ENCODE measurements around the gene SYNE2. TPM values are rescaled to one million over a fixed set of nuclear protein-coding genes. Genes with fewer than 3 reads are reported as not detected.
"Not testable (repeated sequence)": the region's sequence is repeated elsewhere in the genome, so short reads cannot be mapped to it uniquely, and the experiment has no call there.

Gene SYNE2
- polyA plus RNA-seq, 10 donors = 44.3 to 66.5 (median 52.4) TPM

DNA sequence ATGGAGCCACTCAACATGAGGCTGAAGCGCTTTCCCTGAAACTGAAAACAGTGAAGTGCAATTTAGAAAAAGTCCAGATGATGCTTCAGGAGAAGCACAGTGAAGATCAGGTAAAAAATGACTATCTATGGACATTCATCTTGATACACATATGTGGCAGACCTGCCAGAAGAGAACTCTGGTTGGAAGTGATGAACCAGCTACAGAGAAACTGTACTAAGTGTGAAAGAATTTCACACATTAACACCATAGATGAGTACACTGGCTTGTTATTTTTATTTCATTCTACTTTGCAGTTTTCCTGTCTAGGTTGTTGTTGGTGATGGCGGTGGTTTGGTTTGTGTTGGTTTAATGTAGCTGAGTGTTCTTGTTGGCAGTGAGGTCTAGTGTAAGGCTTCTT, 266.7 kb downstream of the SYNE2 start:
- DNase-seq = peak in 1 of 3 donors; percentile 22

DNA sequence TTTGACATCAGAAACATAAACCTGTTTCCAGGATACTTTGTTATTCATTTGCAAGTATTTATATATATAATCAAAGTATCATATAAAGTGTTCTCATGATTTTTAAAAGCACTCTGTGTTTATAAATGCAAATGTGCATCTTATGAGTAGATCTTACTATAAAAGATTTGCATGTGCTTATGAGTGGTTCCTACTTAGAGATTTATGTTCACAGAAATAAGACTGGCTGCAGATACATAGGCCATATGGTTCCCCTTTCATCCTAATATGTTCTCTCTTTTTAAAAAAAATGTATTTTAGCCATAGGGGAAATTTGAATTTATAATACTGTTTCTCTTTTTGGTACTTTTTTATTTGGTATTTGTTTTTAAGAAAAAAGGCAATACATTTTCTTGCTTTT, 267.2 kb downstream of the SYNE2 start:
- DNase-seq = no peak

DNA sequence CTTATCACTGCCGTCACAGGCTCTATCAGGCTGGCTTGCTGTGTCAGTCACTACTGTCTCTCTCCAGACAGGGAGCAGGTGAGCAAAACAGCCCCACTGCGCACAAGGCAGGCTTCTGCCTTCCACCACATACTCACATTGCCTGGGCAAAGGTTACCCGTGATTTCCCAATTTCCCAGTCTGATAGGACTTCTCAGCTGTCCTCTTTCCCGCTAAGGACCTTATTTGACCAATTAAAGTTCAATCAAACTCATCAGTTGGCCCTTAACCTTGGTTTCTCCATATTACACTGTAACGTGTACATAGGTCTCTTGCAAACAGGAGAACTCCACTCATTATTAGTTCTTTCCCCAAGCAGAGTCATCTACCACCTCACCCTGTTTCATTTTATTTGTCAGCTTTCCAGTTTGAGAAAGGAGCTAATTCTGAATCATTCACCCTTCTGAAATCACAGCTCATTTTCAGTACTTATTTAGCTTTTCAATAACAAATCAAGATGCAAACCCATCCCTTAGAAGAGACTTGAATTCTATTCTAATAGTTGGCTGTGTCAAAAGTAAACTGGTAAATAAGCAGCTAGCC, 270.5 kb downstream of the SYNE2 start:
- no peak for DNase-seq

DNA sequence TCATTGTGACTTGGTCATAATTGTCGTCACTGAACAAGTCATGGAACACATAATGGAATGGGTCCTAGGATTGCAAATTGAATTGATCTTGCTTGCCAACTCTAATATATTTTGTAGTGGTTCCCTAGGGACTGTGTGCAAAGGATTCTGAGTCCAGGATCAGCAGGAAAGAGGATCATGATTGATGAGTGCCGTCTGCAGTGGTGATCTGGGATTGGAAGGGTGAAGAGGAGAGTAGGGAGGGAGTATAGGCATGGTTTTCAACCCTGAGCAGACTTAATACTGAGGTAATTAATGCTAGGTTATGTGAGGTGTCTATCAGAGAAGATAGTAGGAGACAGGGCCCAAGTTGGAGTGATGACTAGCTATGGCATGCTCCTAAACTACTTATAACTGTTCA, 272.5 kb downstream of the SYNE2 start:
- no peak for DNase-seq

DNA sequence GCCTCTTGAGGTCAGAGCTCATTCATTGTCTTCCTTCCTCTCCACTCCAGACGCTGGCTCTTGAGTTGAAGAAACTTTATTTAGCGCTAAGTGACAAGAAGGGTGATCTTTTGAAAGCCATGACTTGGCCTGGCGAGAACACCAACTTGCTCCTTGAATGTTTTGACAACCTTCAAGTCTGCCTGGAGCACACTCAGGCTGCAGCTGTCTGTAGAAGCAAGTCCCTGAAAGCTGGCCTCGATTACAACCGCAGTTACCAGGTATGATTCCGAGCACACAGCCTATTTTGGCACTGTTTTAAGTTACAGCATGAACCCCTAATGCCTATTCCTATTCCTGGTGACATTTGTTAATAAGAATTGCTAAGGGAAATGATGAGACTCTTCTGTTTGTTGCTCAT, 273.7 kb downstream of the SYNE2 start:
- no peak for DNase-seq

DNA sequence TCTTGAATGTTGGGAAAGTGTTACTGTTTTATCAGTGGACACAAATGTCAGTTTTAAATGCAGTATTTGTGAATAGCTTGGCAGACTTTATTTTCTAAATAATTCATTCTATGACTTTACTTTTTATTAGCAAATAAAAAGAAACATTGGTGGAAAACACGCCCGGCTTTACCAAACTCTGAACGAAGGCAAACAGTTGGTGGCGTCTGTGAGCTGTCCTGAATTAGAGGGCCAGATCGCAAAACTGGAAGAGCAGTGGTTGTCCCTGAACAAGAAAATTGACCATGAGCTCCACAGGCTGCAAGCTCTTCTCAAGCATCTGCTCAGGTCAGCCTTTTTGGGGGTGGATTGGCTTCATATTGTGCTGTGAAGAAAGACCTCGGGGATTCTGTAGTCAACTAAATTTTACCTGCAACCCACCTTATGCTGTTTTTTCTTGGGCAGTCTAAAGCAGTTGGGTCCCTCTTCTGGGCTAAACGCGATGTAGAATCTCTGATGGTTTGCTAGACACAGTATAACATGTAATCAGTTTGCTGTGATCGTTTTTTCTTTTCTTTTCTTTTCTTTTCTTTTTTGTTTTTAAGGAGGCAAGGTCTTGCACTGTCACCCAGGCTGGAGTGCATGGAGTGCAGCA, 285.0 kb downstream of the SYNE2 start:
- DNase-seq = no peak

DNA sequence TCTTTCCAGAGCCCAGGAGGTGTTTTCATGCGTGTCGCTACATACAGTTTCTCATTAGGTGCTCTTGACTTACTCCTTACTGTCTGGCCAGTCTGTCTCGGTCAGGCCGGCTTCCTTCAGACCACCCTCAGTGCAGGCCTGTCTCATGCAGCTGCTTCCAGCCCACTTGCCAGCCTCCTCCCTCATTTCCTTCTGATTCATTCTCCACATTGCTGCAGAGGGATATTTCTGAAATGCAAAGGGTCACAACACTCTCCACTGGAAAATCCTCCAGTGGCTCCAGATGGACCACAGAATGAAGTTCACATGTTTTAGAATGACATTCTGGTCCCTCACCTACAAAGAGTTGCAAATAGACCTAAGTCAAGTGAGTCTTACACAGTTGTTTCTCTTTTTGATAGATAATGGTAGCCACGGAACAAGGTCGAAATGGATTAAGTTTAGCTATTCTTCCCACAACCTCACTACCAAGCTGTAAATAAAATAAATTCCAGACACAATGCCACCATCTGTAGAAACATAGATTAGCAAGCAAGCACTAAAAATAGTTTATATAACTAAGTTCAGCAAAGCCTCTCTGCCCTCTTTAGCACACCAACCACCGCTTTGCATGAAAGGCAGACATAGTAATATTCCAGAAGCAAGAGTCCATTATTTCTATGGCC, 294.5 kb downstream of the SYNE2 start:
- DNase-seq = peak; percentile 12 to 71 (median 56)

DNA sequence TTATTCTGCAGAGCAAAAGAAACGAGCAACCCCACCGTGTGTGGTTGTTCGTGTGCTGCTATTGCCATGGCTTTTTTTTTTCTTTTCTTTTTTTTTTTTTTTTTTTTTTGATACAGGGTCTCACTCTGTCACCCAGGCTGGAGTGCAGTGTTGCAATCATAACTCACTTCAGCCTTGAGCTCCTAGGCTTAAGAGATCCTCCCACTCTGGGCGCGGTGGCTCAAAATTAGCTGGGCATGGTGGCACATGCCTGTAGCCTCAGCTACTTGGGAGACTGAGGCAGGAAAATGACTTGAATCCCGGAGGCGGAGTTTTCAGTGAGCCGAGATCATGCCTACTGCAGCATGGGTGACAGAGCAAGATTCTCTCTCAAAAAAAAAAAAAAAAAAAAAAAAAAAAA, 297.1 kb downstream of the SYNE2 start:
- no peak for DNase-seq

DNA sequence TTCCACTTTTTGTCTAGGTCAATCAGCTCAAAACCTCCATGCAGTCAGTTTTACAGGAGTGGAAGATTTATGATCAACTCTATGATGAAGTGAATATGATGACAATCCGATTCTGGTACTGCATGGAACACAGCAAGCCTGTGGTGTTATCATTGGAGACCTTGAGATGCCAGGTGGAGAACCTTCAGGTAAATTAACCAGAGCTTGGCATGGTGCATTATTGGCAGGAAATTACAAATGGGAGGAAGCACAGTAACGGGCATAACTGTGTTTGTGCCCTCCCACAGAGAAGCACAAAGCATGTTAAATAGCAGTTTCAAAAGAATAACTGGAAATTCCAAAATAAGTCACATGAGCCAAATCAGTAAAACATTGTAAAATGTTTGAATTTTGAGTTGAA, 305.8 kb downstream of the SYNE2 start:
- no peak for DNase-seq

DNA sequence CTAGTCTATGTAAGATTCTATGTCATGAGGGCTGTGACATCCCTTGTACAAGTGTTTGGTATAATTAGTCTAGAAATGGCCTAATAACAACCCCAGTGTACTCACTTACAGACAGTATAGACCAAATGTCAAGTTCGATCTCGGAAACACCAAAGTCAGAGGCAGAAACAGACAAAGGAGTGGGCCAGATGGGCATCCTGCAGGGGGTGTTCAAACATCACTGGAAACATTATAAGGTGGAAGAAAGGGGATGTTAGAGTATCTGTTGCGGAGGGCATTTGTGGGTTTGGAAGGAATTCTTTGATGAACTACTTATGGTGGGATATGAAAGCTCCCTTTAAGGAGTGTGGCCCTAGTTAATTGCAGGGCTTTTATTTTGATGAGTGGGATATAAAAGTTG, 306.8 kb downstream of the SYNE2 start:
- no peak for DNase-seq

DNA sequence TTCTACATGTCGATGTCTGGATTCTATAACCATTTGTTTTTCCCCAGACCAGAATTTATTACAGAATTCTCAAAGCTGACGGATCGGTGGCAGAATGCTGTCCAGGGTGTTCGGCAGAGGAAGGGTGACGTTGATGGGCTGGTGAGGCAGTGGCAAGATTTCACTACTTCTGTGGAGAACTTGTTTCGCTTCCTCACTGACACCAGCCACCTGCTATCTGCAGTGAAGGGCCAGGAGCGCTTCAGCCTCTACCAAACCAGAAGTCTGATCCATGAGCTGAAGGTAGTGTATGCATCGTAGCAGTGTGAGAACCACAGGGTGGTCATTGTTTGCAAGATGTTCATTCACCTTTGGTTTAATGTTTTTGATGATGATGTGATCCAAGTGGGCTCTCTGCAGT, 317.4 kb downstream of the SYNE2 start:
- no peak for DNase-seq

DNA sequence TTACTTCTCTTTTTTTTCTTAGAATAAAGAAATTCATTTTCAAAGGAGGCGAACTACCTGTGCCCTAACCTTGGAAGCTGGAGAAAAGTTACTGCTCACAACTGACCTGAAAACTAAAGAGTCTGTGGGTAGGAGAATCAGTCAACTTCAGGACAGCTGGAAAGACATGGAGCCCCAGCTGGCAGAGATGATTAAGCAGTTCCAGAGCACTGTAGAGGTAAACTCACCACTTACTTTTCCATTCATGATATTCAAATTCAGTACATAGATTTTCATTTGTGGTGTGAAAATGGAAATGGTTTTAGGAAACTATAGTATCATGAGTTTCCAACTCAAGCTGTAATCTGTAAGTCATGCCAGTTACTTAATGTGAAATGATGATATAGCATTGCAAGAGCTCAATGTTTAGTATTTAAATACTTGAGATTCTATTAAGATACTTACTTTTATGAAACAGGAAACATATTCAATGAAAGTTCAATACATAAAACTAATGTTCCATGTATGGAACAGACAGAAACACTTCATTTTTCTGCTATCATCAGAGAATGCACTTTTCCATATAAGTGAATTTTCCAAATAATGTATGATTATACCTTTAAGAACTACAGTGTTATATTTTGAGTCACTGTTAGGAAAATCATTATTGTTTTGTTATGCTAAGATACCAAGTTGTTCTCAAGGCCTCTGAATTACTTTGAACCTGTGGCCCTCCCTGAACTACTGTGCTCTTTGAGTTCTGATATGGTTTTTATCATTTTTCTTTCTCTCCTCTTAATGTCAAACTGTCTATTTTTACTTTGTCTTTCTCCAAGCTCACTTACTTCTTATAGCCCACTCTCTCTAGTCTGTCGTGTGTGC, 322.3 kb downstream of the SYNE2 start:
- no peak for DNase-seq

DNA sequence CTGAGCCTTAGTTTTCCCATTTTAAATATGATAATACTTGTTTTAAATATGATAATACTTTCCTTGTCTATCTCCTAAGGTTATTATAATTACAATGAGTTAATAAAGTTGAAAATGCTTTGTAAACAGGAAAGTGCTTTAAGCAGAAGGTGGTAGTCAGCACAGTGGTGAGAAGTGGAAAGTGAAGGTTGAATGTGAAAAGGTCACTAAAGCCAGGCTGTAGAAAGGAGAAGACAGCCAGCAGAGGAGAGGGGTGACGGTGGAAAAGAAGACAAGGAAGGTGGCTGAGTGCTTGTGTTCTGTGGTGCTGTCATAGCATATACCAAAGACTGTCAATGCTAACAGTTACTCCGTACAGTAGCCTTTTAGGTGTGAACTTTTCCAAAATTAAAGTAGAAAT, 323.5 kb downstream of the SYNE2 start:
- DNase-seq = no peak

DNA sequence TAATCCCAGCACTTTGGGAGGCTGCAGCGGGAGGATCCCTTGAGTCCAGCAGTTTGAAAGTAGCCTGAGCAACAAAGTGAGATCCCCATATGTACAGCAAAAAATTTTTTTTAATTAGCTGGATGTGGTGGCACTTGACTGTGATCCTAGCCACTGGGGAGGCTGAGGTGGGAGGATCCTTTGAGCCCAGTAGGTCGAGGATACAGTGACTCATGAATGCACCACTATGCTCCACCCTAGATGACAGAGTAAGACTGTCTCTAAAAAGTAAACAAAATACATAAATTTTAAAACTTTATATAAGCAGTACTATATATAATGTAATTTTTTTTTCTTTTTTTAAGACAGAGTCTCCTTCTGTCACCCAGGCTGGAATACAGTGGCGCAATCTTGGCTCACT, 326.0 kb downstream of the SYNE2 start:
- DNase-seq = no peak

DNA sequence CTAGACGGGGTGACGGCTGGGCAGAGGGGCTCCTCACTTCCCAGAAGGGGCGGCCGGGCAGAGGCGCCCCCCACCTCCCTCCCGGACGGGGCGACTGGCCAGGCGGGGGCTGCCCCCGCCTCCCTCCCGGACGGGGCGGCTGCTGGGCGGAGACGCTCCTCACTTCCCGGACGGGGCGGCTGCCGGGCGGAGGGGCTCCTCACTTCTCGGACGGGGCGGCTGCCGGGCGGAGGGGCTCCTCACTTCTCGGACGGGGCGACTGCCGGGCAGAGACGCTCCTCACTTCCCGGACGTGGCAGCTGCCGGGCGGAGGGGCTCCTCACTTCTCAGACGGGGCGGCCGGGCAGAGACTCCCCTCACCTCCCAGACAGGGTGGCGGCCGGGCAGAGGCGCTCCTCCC, 330.1 kb downstream of the SYNE2 start:
- not testable (repeated sequence) for DNase-seq

DNA sequence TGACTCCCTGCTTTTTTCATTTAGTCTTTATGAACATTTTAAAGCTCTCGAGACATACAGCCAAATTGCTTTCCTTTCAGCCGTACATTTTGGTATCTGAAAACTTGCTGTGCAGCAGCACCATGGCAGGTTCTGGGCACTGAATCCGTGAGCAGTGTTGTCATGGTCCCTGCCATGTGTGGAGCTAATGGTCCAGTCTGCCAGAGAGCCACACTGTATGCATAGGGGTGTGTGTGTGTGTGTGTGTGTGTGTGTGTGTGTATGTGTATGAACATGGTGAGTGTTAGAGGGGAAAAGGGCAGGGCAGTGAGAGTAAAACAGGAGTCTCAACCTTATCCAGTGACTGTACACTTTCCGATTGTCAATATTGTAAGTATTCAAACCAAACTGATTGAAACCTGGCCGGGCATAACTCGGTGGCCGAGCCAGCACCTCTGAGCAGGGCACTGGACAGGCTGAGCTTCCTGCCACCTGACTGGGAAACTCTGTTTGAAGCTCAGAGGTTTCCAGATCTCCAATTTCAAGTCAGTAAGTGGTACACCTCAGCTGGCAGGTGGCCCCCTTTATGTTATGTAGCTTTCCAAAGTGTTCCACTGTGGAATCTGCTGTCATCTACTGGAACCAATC, 331.4 kb downstream of the SYNE2 start:
- DNase-seq = no peak

DNA sequence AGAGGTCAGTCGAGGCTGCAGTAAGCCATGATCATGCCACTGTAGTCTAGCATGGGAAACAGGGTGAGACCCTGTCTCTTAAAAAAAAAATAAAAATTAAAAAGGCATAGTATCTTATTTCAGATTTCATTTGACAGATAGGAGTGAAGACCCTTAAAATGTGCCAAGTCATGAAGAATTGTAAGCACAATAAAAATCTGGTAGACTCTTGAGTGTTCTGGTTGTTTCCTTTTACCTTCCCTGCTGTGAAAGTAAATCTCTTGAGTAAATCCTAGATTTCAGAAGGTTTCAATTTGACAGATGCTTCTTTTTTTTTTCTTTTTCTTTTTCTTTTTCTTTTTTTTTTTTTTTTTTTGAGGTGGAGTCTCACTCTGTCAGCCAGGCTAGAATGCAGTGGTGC, 332.4 kb downstream of the SYNE2 start:
- DNase-seq = no peak

DNA sequence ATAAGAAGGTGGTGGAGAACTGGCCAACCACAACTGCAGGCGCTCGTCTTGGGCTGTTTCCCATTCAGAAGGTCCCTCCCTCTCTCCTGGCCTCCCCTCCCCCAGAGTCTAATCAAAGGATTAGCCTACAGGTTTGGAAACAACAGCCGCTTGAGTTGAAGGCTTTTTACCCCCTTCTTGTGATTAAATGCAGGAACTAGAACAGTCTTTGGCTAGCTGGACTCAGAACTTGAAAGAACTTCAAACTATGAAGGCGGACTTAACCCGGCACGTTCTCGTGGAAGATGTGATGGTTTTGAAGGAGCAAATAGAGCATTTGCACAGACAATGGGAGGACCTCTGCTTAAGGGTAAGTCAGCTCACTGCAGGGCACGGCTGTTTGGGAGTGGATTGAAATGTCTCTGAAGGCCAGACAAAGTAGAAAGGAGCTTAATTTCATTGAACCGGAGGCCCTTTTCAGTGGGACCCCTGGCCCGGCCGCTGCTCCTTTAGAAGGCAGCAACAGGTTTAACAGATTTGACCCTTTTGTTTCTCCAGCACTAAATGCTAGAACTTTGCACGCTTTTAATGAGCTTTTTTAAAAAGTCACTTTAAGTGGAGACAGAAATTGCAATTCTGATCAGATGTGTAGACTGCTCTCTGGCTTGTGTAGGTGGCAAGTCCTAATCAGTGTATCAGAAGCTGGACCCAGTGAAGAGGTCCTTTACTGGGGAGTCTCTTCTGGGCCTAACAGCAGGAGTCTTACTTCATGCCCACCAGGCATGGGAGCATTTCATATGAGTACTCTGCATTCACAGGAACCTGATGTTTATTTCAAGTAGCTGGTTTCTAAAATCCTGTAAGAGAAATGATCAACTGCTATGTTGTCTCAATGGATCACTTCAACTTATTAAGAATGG, 333.7 kb downstream of the SYNE2 start:
- no peak for DNase-seq

DNA sequence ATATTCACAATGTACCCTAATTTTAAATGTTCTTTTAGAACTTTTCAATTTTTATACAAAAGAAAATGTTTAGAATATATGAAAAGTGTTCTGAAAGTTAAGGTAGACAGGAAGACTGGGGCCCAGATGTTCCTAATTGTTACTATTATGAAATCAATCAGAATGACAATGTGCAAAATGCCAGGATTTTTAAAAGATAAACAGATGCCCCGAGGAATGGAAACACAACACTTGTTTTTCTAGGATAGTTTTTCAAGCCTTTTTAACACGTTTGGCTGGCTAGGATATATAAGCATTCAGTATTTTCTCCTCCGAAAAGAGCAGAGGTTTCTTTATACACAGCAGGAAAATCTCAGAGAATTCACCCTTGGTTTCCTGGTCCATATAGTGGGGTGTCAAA, 334.5 kb downstream of the SYNE2 start:
- no peak for DNase-seq

DNA sequence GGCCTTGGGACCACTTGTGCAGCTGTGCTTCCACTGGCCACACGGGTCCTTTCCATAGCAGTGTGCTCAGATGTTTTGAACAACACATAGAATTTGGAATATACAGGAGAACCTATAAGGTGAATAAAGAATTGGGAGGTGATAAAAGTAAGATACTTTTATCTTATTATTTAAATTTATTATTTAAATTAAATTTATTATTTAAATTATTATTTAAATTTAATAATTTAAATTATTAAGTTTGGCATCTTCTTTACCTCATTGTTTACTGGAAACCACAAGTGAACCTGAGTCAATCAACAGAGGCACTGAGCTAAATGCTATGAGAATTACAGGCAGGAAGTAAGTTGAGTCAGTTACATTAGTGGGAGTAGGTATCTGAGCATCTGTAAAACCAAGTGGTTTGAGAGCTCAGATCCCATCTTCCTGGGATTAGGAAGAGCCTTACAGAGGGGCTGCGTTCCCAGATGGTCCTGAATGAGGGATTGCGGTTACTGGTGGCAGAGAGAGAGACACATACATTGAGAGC, 338.2 kb downstream of the SYNE2 start:
- no peak for DNase-seq

DNA sequence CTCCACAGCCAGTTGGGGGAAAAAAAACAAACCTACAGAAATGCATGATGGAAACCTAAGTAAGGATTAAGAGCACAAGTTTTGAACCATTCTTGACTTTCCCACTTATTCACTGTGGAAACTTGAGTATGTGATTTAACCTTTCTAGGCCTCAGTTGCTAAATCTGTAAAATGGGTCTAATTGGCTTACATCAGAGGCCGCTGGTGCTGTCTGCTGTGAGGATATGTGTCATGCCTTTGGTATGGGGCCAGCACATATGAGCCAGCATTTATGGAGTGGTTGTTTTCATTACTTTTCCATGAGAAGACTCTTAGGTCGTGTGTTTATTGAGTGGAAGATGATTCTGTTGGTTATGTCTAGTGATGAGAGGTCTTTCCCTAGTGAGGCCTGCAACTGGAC, 339.0 kb downstream of the SYNE2 start:
- peak in 1 of 3 donors; percentile 68 for DNase-seq

Data from muscle of back (tissue), 11 donors.